Neural cell (in vitro differentiated cells): ENCODE results near the gene AGBL1. TPM values are rescaled to one million over a fixed set of nuclear protein-coding genes. Genes with fewer than 3 reads are reported as not detected.
"Not testable (repeated sequence)": the region's sequence is repeated elsewhere in the genome, so short reads cannot be mapped to it uniquely, and the experiment has no call there.

Source experiments
- H2AFZ ChIP-seq: fragments of 200-600, 300-800 bp; sonication (generic), shearing (Covaris generic); 2 replicates; pipeline ENCODE4 v1.6.0; 2014; ENCODE audit warnings: low read depth, mild to moderate bottlenecking, antibody characterized with exemption, low read length, moderate library complexity
- H3F3A ChIP-seq: fragments of 200-600 bp; shearing (Covaris generic); 2 replicates; pipeline ENCODE4 v1.6.1; 2016; ENCODE audit warnings: mild to moderate bottlenecking, moderate library complexity, mixed read lengths, antibody characterized with exemption, low read length; ENCODE audit not compliant: insufficient read depth, poor library complexity, severe bottlenecking
- H3K27ac ChIP-seq: fragments of 200-600, 300-800 bp; sonication (generic), shearing (Covaris generic); 2 replicates; pipeline ENCODE4 v1.5.1; 2014; ENCODE audit warnings: mild to moderate bottlenecking, low read length, moderate library complexity
- H3K27me3 ChIP-seq: fragments of 300-800, 200-600 bp; sonication (generic), shearing (Covaris generic); 2 replicates; pipeline ENCODE4 v1.6.0; 2014; ENCODE audit warnings: mild to moderate bottlenecking, low read depth, low read length, moderate library complexity; ENCODE audit not compliant: insufficient read depth
- H3K36me3 ChIP-seq: fragments of 300-800, 200-600 bp; sonication (generic), shearing (Covaris generic); 2 replicates; pipeline ENCODE4 v1.5.1; 2014; ENCODE audit warnings: mild to moderate bottlenecking, antibody characterized with exemption, low read length, moderate library complexity; ENCODE audit not compliant: insufficient read depth
- H3K4me2 ChIP-seq: fragments of 300-800, 200-600 bp; sonication (generic), shearing (Covaris generic); 2 replicates; pipeline ENCODE4 v1.6.0; 2014; ENCODE audit warnings: mild to moderate bottlenecking, low read length
- H3K4me3 ChIP-seq: fragments of 300-800, 200-600 bp; sonication (generic), shearing (Covaris generic); 2 replicates; pipeline ENCODE4 v1.5.1; 2014; ENCODE audit warnings: mild to moderate bottlenecking, low read length, moderate library complexity
- H3K79me2 ChIP-seq: fragments of 200-600 bp; shearing (Covaris generic); replicated peaks from 2 replicates; pipeline ENCODE4 v1.6.0; 2014; ENCODE audit warnings: mild to moderate bottlenecking, low read length, moderate library complexity; ENCODE audit not compliant: insufficient read depth
- H3K9ac ChIP-seq: fragments of 300-800, 200-600 bp; sonication (generic), shearing (Covaris generic); 2 replicates; pipeline ENCODE4 v1.6.1; 2016; ENCODE audit warnings: mild to moderate bottlenecking, low read length, mixed read lengths
- H3K9me2 ChIP-seq: fragments of 200-600 bp; shearing (Covaris generic); 2 replicates; pipeline ENCODE4 v1.6.1; 2016; ENCODE audit warnings: mild to moderate bottlenecking, low read length, mixed read lengths; ENCODE audit not compliant: insufficient read depth
- H3K9me3 ChIP-seq: fragments of 200-600, 300-800 bp; sonication (generic), shearing (Covaris generic); 2 replicates; pipeline ENCODE4 v1.6.1; 2016; ENCODE audit warnings: mild to moderate bottlenecking, mixed run types, low read length, moderate library complexity, mixed read lengths
- H4K20me1 ChIP-seq: fragments of 200-600 bp; shearing (Covaris generic); 2 replicates; pipeline ENCODE4 v1.6.1; 2016; ENCODE audit warnings: mild to moderate bottlenecking, mixed run types; ENCODE audit not compliant: insufficient read depth
- CTCF ChIP-seq: fragments of 450-650 bp; IDR thresholded peaks from 2 replicates; pipeline ENCODE4 v1.5.1; 2014; ENCODE audit warnings: antibody characterized with exemption, mild to moderate bottlenecking, moderate library complexity; ENCODE audit not compliant: poor library complexity, severe bottlenecking
- EP300 ChIP-seq: fragments of 450-650 bp; conservative IDR thresholded peaks from 2 replicates; pipeline ENCODE4 v1.6.1; 2014; ENCODE audit warnings: antibody characterized with exemption, mild to moderate bottlenecking, moderate library complexity; ENCODE audit not compliant: poor library complexity, severe bottlenecking
- EZH2 ChIP-seq: fragments of 200-600, 300-800 bp; shearing (Covaris generic), sonication (generic); IDR thresholded peaks from 2 replicates; pipeline ENCODE4 v1.6.1; 2014; ENCODE audit warnings: antibody characterized with exemption, low read length, borderline replicate concordance, mild to moderate bottlenecking; ENCODE audit not compliant: insufficient read depth, poor library complexity, severe bottlenecking
- MXI1 ChIP-seq: fragments of 450-650 bp; conservative IDR thresholded peaks from 2 replicates; pipeline ENCODE4 v1.6.1; 2014; ENCODE audit warnings: antibody characterized with exemption, mild to moderate bottlenecking; ENCODE audit not compliant: poor library complexity, severe bottlenecking
- RAD21 ChIP-seq: fragments of 450-650 bp; conservative IDR thresholded peaks from 2 replicates; pipeline ENCODE4 v1.6.1; 2014; ENCODE audit warnings: antibody characterized with exemption, mild to moderate bottlenecking, moderate library complexity
- REST ChIP-seq: IDR thresholded peaks from 2 replicates; pipeline ENCODE4 v1.6.1; 2012; ENCODE audit warnings: borderline replicate concordance
- SMC3 ChIP-seq: fragments of 450-650 bp; conservative IDR thresholded peaks from 2 replicates; pipeline ENCODE4 v1.6.1; 2014; ENCODE audit warnings: antibody characterized with exemption, mild to moderate bottlenecking, moderate library complexity; ENCODE audit not compliant: poor library complexity
- polyA plus RNA-seq: library from polyadenylated mRNA; depleted of rRNA; stranded (reverse); fragments of >200 nt; gene quantifications from 2 replicates; pipeline ENCODE4 v1.2.3, GENCODE V29; 2014

AGBL1 gene
- polyA plus RNA-seq, 1 donor from 2014 or later, result 0.12 TPM

- H3K27me3 ChIP-seq, result no peaks in the 10 kb centered on the region
- H3K27ac ChIP-seq, result no peak overlapping the region
- H3K4me3 ChIP-seq, result no peak overlapping the region
- no peaks in the 10 kb centered on the region for H3K36me3 ChIP-seq
- H3K9me2 ChIP-seq, result no peaks in the 10 kb centered on the region
- H3F3A ChIP-seq, result no peaks in the 10 kb centered on the region
- no peaks in the 10 kb centered on the region for H3K9me3 ChIP-seq
- H4K20me1 ChIP-seq, result no peaks in the 10 kb centered on the region
- no peak overlapping the region for H3K4me2 ChIP-seq
- no peak overlapping the region for H3K9ac ChIP-seq
- H3K79me2 ChIP-seq, result no peaks in the 10 kb centered on the region
- no peak overlapping the region for H2AFZ ChIP-seq
- no peak for TF ChIP-seq EP300
- no peak for TF ChIP-seq EZH2
- no peak for TF ChIP-seq MXI1
Observed at GRCh38 chr15:87038404-87038803, 958.7 kb downstream of the AGBL1 start.

- H3K4me2 ChIP-seq, H3K4me3 ChIP-seq, H3K9ac ChIP-seq, H3K9me3 ChIP-seq, H3K27me3 ChIP-seq, H3K79me2 ChIP-seq, H3K36me3 ChIP-seq, H3K9me2 ChIP-seq, H3K27ac ChIP-seq, H2AFZ ChIP-seq, H4K20me1 ChIP-seq, H3F3A ChIP-seq: not testable (repeated sequence)
Observed at GRCh38 chr15:87042619-87043018, 962.9 kb downstream of the AGBL1 start.

GRCh38 chr15:87045746-87046145 lies 966.1 kb downstream of the AGBL1 start:
- Histone ChIP-seq H3K9me2 (no peaks in the 10 kb centered on the region), H3K27ac (no peak overlapping the region), H3K4me3 (no peak overlapping the region), H4K20me1 (no peaks in the 10 kb centered on the region), H3F3A (no peaks in the 10 kb centered on the region), H3K36me3 (no peaks in the 10 kb centered on the region), H3K4me2 (no peak overlapping the region), H3K79me2 (no peaks in the 10 kb centered on the region), H3K9ac (no peak overlapping the region), H3K27me3 (no peaks in the 10 kb centered on the region), H2AFZ (no peak overlapping the region), H3K9me3 (no peaks in the 10 kb centered on the region)
- TF ChIP-seq RAD21 (no peak), EZH2 (no peak), MXI1 (no peak), REST (no peak), CTCF (no peak), SMC3 (no peak)
